ENCODE measurements around the gene PARD3B. TPM values are rescaled to one million over a fixed set of nuclear protein-coding genes. Genes with fewer than 3 reads are reported as not detected.

PARD3B gene
- total and polyA plus RNA-seq, 2 of the 4 experiments (the other 2 are of a cell fraction): 3.3 to 15.6 TPM

GRCh38 chr2:204898928-204899640, 353.8 kb downstream of the PARD3B start:
- BruUV-seq (replicated peaks): no TSS peak
- Histone ChIP-seq H4K8ac (ENCODE audit: low read depth in 2 of 2, low read length in 2 of 2) (no peak overlapping the region), H2AK9ac (replicated peaks; ENCODE audit: low read depth, low read length, poor library complexity) (no peak overlapping the region), H4K5ac (ENCODE audit: low read depth, low read length) (no peak overlapping the region), H2AFZ (replicated peaks; ENCODE audit: low read length, poor library complexity) (no peak overlapping the region), H3K79me1 (ENCODE audit: low read depth in 1 of 2, low read length in 2 of 2) (peaks cover 7 to 9% of the 10 kb centered on the region in 2 experiments), H2BK15ac (ENCODE audit: low read depth, low read length) (no peak overlapping the region), H3K4me2 (ENCODE audit: low read depth, low read length) (no peak overlapping the region), H3K18ac (ENCODE audit: low read depth, low read length) (no peak overlapping the region), H4K91ac (ENCODE audit: insufficient read depth, low read depth, low read length) (no peak overlapping the region), H3K4ac (ENCODE audit: low read depth, low read length) (no peak overlapping the region), H4K20me1 (ENCODE audit: insufficient read depth, low read length) (no peaks in the 10 kb centered on the region), H2AK5ac (ENCODE audit: low read depth, low read length) (no peak overlapping the region), H3K36me3 (ENCODE audit: control insufficient read depth, insufficient read depth, low read length) (no peaks in the 10 kb centered on the region), H3K27me3 (ENCODE audit: control insufficient read depth, insufficient read depth, low read length) (no peaks in the 10 kb centered on the region), H3K4me1 (ENCODE audit: control insufficient read depth, insufficient read depth, low read length) (no peaks in the 10 kb centered on the region), H3K14ac (replicated peaks; ENCODE audit: low read depth, low read length) (no peak overlapping the region), H2BK120ac (ENCODE audit: low read depth, low read length) (no peak overlapping the region), H3K9me1 (ENCODE audit: insufficient read depth, low read length) (no peaks in the 10 kb centered on the region), H2BK20ac (ENCODE audit: low read depth, low read length) (no peak overlapping the region), H3K9me3 (ENCODE audit: control insufficient read depth, insufficient read depth, low read length) (no peaks in the 10 kb centered on the region), H2BK5ac (ENCODE audit: low read depth, low read length, poor library complexity, severe bottlenecking) (no peak overlapping the region), H3K4me3 (ENCODE audit: insufficient read depth, low read depth, low read length) (no peak overlapping the region), H3K9ac (ENCODE audit: low read depth, low read length) (no peak overlapping the region), H3K27ac (ENCODE audit: insufficient read depth, low read length) (no peak overlapping the region), H3K56ac (ENCODE audit: extremely low read depth, insufficient read depth, low read length) (no peak overlapping the region), H3K23ac (ENCODE audit: low read depth, low read length) (no peak overlapping the region)
- DNase-seq (no peak), ATAC-seq (ENCODE audit: low read depth) (no peak)
- in situ Hi-C loops (cut with MboI; ENCODE audit: low sequenced_read_pairs) (no loop called here), dilution Hi-C loops (cut with HindIII; ENCODE audit: low sequenced_read_pairs, unreplicated experiment) (no loop called here), intact Hi-C loops (cut with micrococcal nuclease) (no loop called here)
- CTCF ChIA-PET: no interaction called here
- WGBS, 2 experiments (ENCODE audit: extremely low coverage in 2 of 2, insufficient read length in 1 of 2): no CpG with 5 or more reads among the region's 4 CpGs
- POLR2A ChIA-PET (ENCODE audit: unreplicated experiment): no interaction called here
- TF ChIP-seq BHLHE40 (IDR thresholded peaks at IDR 0.05; ENCODE audit: low read depth, low read length) (no peak), CEBPB (IDR thresholded peaks at IDR 0.05; ENCODE audit: low read depth, low read length) (peak; percentile 81), NFE2L2 (IDR thresholded peaks at IDR 0.05; ENCODE audit: low read depth, low read length) (no peak), FOS (IDR thresholded peaks at IDR 0.05; ENCODE audit: low read depth, low read length) (no peak), CHD1 (IDR thresholded peaks at IDR 0.05; ENCODE audit: low read depth, low read length) (no peak), SMC3 (IDR thresholded peaks at IDR 0.05; ENCODE audit: low read depth, low read length) (no peak)
